Keratinocyte (primary cell): Measurements from ENCODE around the gene QTRT2. TPM values are rescaled to one million over a fixed set of nuclear protein-coding genes. Genes with fewer than 3 reads are reported as not detected.

ENCODE experiments used
- DNase-seq: peaks from one replicate; pipeline ENCODE4 v3.0.0-alpha.2; 2011; ENCODE audit warnings: low read depth, missing footprints, low spot score
- FAIRE-seq: peaks from 2 replicates; lab custom pipeline; 2011; peaks lifted over from hg19 to GRCh38; lab: Jason Lieb, UNC
- H2AFZ ChIP-seq: 2 replicates; pipeline ENCODE4 v1.6.0; 2012; ENCODE audit warnings: low read length, control low read depth, inconsistent platforms; ENCODE audit not compliant: control insufficient read depth
- H3K27ac ChIP-seq: 2 replicates; pipeline ENCODE4 v1.5.1; 2011; ENCODE audit warnings: low read length; ENCODE audit not compliant: control insufficient read depth, insufficient read depth
- H3K27me3 ChIP-seq: 3 replicates; pipeline ENCODE4 v1.6.0; 2011; ENCODE audit warnings: low read length; ENCODE audit not compliant: control insufficient read depth, insufficient read depth; ENCODE audit errors: extremely low read depth
- H3K36me3 ChIP-seq, 2 experiments: 2 replicates in 1 of 2; 3 replicates in 1 of 2; pipeline ENCODE4 v1.5.1; 2011; ENCODE audit warnings: low read length in 2 of 2, mild to moderate bottlenecking in 1 of 2; ENCODE audit not compliant: control insufficient read depth in 2 of 2, insufficient read depth in 2 of 2; ENCODE audit errors: extremely low read depth in 1 of 2
- H3K4me1 ChIP-seq: 3 replicates; pipeline ENCODE4 v1.5.1; 2011; ENCODE audit warnings: low read length; ENCODE audit not compliant: control insufficient read depth, insufficient read depth; ENCODE audit errors: extremely low read depth
- H3K4me2 ChIP-seq: 3 replicates; pipeline ENCODE4 v1.6.0; 2011; ENCODE audit warnings: low read depth, low read length; ENCODE audit not compliant: control insufficient read depth, insufficient read depth; ENCODE audit errors: extremely low read depth
- H3K4me3 ChIP-seq, 3 experiments: fragments of 200-600 bp in 1 of 3; sonication (generic) in 1 of 3; 2 replicates in 2 of 3; 3 replicates in 1 of 3; pipeline ENCODE4 v1.5.1; 2011 to 2016; ENCODE audit warnings: low read length in 3 of 3, mild to moderate bottlenecking in 3 of 3, control low read depth in 2 of 3, inconsistent platforms in 1 of 3, low read depth in 1 of 3, mixed read lengths in 1 of 3, mixed run types in 1 of 3, moderate library complexity in 1 of 3; ENCODE audit not compliant: control insufficient read depth in 2 of 3, insufficient read depth in 2 of 3; ENCODE audit errors: extremely low read depth in 1 of 3
- H3K79me2 ChIP-seq: 2 replicates; pipeline ENCODE4 v1.6.0; 2012; ENCODE audit warnings: low read length; ENCODE audit not compliant: control insufficient read depth, insufficient read depth
- H3K9ac ChIP-seq: 3 replicates; pipeline ENCODE4 v1.6.0; 2011; ENCODE audit warnings: low read length; ENCODE audit not compliant: control insufficient read depth, insufficient read depth; ENCODE audit errors: extremely low read depth
- H3K9me1 ChIP-seq: 3 replicates; pipeline ENCODE4 v1.6.0; 2011; ENCODE audit warnings: low read length; ENCODE audit not compliant: control insufficient read depth, insufficient read depth; ENCODE audit errors: extremely low read depth
- H3K9me3 ChIP-seq: 2 replicates; pipeline ENCODE4 v1.5.1; 2012; ENCODE audit warnings: low read depth, low read length; ENCODE audit not compliant: control insufficient read depth
- H4K20me1 ChIP-seq: 3 replicates; pipeline ENCODE4 v1.6.0; 2011; ENCODE audit warnings: low read length; ENCODE audit not compliant: control insufficient read depth, insufficient read depth; ENCODE audit errors: extremely low read depth
- CTCF ChIP-seq, 3 experiments: IDR thresholded peaks in 1 of 3; conservative IDR thresholded peaks in 1 of 3; optimal IDR thresholded peaks in 1 of 3; 2 replicates in 2 of 3; 3 replicates in 1 of 3; pipeline versions ENCODE3 to v1.5.1; 2011; ENCODE audit warnings: low read length in 3 of 3, mild to moderate bottlenecking in 3 of 3, moderate library complexity in 2 of 3, control low read depth in 1 of 3, inconsistent platforms in 1 of 3; ENCODE audit not compliant: insufficient read depth in 2 of 3; ENCODE audit errors: extremely low read depth in 1 of 3
- EZH2 ChIP-seq: IDR thresholded peaks from one replicate; pipeline ENCODE4 v1.6.1; 2012; ENCODE audit warnings: inconsistent platforms, mild to moderate bottlenecking, low read length, moderate library complexity
- dilution Hi-C: fragments of 300-500 bp; cut with MboI; formaldehyde crosslinking; loops from one replicate; pipeline ENCODE4 v1.7.0; 2020; ENCODE audit warnings: low sequenced_read_pairs; ENCODE audit not compliant: extremely low pct_ligation_motif_present
- polyA plus RNA-seq, 5 experiments: library from polyadenylated mRNA; depleted of rRNA in 3 of 5; stranded (reverse) in 3 of 5; stranded (forward) in 1 of 5; unstranded in 1 of 5; fragments of >200 nt; gene quantifications; 1 replicate in 1 of 5; 2 replicates in 3 of 5; 3 replicates in 1 of 5; pipeline versions ENCODE4 v1.2.1 to v1.2.3, GENCODE V29; 2011 to 2012; ENCODE audit warnings: missing spikeins in 2 of 5, low read depth in 1 of 5, low replicate concordance in 1 of 5

Gene QTRT2
- polyA plus RNA-seq, 1 donor (not counting 4 experiments of a cell fraction or from before 2014, with no cell fraction given): 18.3 TPM

- Histone ChIP-seq H3K4me2 (no peak overlapping the region), H3K27me3 (no peaks in the 10 kb centered on the region), H3K9me1 (no peaks in the 10 kb centered on the region), H3K4me1 (no peaks in the 10 kb centered on the region), H3K9me3 (no peaks in the 10 kb centered on the region), H3K36me3 (peaks cover 0 to 4% of the 10 kb centered on the region in 2 experiments), H3K27ac (no peak overlapping the region), H3K4me3 (no peak overlapping the region), H3K79me2 (no peaks in the 10 kb centered on the region), H4K20me1 (no peaks in the 10 kb centered on the region), H2AFZ (no peak overlapping the region), H3K9ac (no peak overlapping the region)
- no peak for TF ChIP-seq CTCF (optimal IDR thresholded peaks at IDR 0.05 in 1 of 3, IDR thresholded peaks at IDR 0.05 in 1 of 3, conservative IDR thresholded peaks at IDR 0.05 in 1 of 3; ENCODE audit: extremely low read depth in 1 of 3, insufficient read depth in 2 of 3, low read length in 3 of 3)
- dilution Hi-C loops: no loop called here
- DNase-seq (no peak), FAIRE-seq (no peak)
Measured at GRCh38 chr3:114093016-114093380, 36.5 kb downstream of the QTRT2 start.

GRCh38 chr3:114093596-114093995, 37.1 kb downstream of the QTRT2 start:
- H3K4me3 ChIP-seq: no peak overlapping the region
- H3K9me3 ChIP-seq: no peaks in the 10 kb centered on the region
- no peaks in the 10 kb centered on the region for H4K20me1 ChIP-seq
- H3K4me2 ChIP-seq: no peak overlapping the region
- dilution Hi-C loops: no loop called here
- peak; percentile 60 for DNase-seq
- H3K36me3 ChIP-seq: peaks cover 0 to 4% of the 10 kb centered on the region in 2 experiments
- H3K79me2 ChIP-seq: no peaks in the 10 kb centered on the region
- H3K9me1 ChIP-seq: no peaks in the 10 kb centered on the region
- H3K27me3 ChIP-seq: no peaks in the 10 kb centered on the region
- no peak overlapping the region for H3K9ac ChIP-seq
- no peak for FAIRE-seq
- no peaks in the 10 kb centered on the region for H3K4me1 ChIP-seq
- TF ChIP-seq EZH2 (no peak), CTCF (optimal IDR thresholded peaks at IDR 0.05 in 1 of 3, IDR thresholded peaks at IDR 0.05 in 1 of 3, conservative IDR thresholded peaks at IDR 0.05 in 1 of 3; ENCODE audit: extremely low read depth in 1 of 3, insufficient read depth in 2 of 3, low read length in 3 of 3) (no peak)
- no peak overlapping the region for H3K27ac ChIP-seq
- H2AFZ ChIP-seq: no peak overlapping the region
